ENCODE results near the gene MAP4. TPM values are rescaled to one million over a fixed set of nuclear protein-coding genes. Genes with fewer than 3 reads are reported as not detected.
"Not testable (repeated sequence)": the region's sequence is repeated elsewhere in the genome, so short reads cannot be mapped to it uniquely, and the experiment has no call there.

MAP4 gene
- total RNA-seq, 1 donor from 2014 or later = 319 TPM

DNA sequence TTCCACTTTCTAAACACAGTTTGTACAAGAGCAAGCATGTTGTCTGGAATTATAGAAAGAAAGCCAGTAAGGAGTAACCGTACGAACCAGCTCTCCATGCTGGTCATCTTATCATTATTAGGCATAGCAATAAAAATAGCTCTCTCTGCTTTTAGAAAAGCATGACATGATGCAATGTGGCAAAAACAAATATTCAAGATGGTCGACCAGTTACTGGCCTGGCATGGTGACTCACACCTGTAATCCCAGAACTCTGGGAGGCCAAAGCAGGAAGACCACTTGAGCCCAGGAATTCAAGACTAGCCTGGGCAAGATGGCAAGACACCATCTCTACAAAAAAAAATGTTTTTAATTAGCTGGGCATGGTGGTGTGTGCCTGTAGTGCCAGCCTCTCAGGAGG lies 2.6 kb upstream of the MAP4 start:
- TF ChIP-seq, protein P1, sequence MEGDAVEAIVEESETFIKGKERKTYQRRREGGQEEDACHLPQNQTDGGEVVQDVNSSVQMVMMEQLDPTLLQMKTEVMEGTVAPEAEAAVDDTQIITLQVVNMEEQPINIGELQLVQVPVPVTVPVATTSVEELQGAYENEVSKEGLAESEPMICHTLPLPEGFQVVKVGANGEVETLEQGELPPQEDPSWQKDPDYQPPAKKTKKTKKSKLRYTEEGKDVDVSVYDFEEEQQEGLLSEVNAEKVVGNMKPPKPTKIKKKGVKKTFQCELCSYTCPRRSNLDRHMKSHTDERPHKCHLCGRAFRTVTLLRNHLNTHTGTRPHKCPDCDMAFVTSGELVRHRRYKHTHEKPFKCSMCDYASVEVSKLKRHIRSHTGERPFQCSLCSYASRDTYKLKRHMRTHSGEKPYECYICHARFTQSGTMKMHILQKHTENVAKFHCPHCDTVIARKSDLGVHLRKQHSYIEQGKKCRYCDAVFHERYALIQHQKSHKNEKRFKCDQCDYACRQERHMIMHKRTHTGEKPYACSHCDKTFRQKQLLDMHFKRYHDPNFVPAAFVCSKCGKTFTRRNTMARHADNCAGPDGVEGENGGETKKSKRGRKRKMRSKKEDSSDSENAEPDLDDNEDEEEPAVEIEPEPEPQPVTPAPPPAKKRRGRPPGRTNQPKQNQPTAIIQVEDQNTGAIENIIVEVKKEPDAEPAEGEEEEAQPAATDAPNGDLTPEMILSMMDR (IDR thresholded peaks at IDR 0.05; ENCODE audit: partially characterized antibody, unreplicated experiment) = no peak
- Mint-ChIP-seq H3K4me3 (ENCODE audit: unreplicated experiment) (no peak overlapping the region), H3K4me1 (ENCODE audit: low read depth, unreplicated experiment) (peaks cover 19% of the 10 kb centered on the region), H3K27ac (ENCODE audit: unreplicated experiment) (no peak overlapping the region), H3K36me3 (ENCODE audit: unreplicated experiment) (no peaks in the 10 kb centered on the region), H3K27me3 (ENCODE audit: unreplicated experiment) (no peaks in the 10 kb centered on the region), H3K9me3 (ENCODE audit: unreplicated experiment) (peaks cover 1% of the 10 kb centered on the region)
- no peak for DNase-seq

DNA sequence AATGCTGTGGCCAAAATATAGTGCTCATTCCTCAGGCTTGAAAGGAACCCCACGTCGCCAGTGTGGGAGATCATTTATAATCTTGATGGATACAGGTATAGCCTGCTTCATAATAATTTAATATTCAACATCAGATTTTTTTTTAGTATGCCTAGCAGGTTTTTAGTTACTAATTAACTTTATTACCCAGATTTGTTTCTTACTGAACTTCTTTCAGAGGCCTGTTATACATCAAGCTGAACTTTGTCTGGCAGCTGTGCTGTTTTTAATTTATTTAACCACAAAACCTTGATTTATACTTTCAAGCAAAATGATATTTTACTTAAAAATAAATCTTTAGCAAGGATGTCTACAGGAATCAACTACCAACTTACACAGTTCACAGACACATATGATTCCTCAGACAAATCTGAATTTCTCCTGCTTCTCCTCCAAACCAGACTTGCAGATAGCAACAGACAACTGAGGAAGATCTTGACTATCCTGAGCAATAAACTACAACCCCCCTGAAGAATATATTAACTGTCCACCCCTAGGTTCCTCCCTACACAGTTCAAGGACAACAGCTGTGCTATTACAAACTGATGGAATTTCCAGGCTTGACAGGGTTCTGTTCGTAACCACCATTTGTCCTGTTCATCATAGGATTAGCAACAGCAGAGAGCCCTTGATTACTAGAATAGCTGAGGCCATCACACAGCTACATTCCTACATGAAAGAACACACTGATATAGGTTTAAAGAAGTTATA lies 610 bp downstream of the MAP4 start:
- Mint-ChIP-seq H3K27me3 (ENCODE audit: unreplicated experiment) (no peaks in the 10 kb centered on the region), H3K4me3 (ENCODE audit: unreplicated experiment) (no peak overlapping the region), H3K36me3 (ENCODE audit: unreplicated experiment) (no peaks in the 10 kb centered on the region), H3K27ac (ENCODE audit: unreplicated experiment) (no peak overlapping the region), H3K4me1 (ENCODE audit: low read depth, unreplicated experiment) (peaks cover 6% of the 10 kb centered on the region), H3K9me3 (ENCODE audit: unreplicated experiment) (peaks cover 3% of the 10 kb centered on the region)
- TF ChIP-seq, protein P1 (IDR thresholded peaks at IDR 0.05; ENCODE audit: partially characterized antibody, unreplicated experiment) = no peak
- no peak for DNase-seq

GRCh38 chr3:48014358-48014757 lies 1.9 kb downstream of the MAP4 start:
- Mint-ChIP-seq H3K27ac (ENCODE audit: unreplicated experiment) (no peak overlapping the region), H3K9me3 (ENCODE audit: unreplicated experiment) (peaks cover 3% of the 10 kb centered on the region), H3K36me3 (ENCODE audit: unreplicated experiment) (peaks cover 4% of the 10 kb centered on the region), H3K27me3 (ENCODE audit: unreplicated experiment) (no peaks in the 10 kb centered on the region), H3K4me3 (ENCODE audit: unreplicated experiment) (no peak overlapping the region), H3K4me1 (ENCODE audit: low read depth, unreplicated experiment) (peaks cover 6% of the 10 kb centered on the region)
- TF ChIP-seq, protein P1 (IDR thresholded peaks at IDR 0.05; ENCODE audit: partially characterized antibody, unreplicated experiment) = no peak
- DNase-seq = no peak

DNA sequence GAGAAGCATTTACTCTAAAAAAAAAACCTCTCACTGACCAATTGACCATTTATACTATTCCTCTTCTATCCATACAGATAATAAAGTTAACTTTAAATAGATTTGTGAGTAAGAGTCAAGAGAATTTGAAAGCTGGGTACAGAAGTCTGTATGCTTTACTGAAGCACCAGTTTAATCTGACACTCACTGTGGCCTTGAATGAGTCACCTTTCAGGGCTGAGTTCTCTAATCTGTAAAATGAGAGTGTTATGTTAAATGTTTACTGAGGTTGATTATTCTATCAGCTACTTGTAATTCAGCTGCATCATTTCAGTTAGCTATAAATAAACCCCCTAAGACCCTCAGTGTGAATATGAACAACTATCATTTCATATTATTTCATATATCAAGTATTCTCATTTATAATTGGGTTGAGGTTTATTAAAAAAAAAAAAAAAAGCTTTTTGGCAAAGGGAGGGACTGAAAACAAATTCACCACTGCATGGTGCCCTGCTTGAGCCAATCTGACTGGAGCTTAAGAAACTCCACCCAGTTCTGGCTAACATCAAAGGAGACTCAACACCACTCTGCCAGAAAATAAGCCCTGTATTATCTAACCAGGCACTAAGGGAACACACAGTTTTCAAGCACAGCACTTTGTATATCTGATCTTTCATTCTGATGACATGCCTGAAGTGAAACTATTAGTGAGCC lies 2.8 kb downstream of the MAP4 start:
- no peak for DNase-seq
- no peak overlapping the region for H3K4me3 Mint-ChIP-seq (ENCODE audit: unreplicated experiment)
- peaks cover 4% of the 10 kb centered on the region for H3K36me3 Mint-ChIP-seq (ENCODE audit: unreplicated experiment)
- no peaks in the 10 kb centered on the region for H3K27me3 Mint-ChIP-seq (ENCODE audit: unreplicated experiment)
- TF ChIP-seq, protein P1 (IDR thresholded peaks at IDR 0.05; ENCODE audit: partially characterized antibody, unreplicated experiment) = no peak
- H3K4me1 Mint-ChIP-seq (ENCODE audit: low read depth, unreplicated experiment) = peaks cover 6% of the 10 kb centered on the region
- H3K27ac Mint-ChIP-seq (ENCODE audit: unreplicated experiment) = no peak overlapping the region
- H3K9me3 Mint-ChIP-seq (ENCODE audit: unreplicated experiment) = peaks cover 3% of the 10 kb centered on the region

GRCh38 chr3:48012659-48013058 lies 3.6 kb downstream of the MAP4 start:
- H3K27me3 Mint-ChIP-seq (ENCODE audit: unreplicated experiment) = peaks cover 2% of the 10 kb centered on the region
- H3K4me1 Mint-ChIP-seq (ENCODE audit: low read depth, unreplicated experiment) = peaks cover 6% of the 10 kb centered on the region
- H3K27ac Mint-ChIP-seq (ENCODE audit: unreplicated experiment) = no peak overlapping the region

GRCh38 chr3:48008066-48008465 lies 8.2 kb downstream of the MAP4 start:
- not testable (repeated sequence) for H3K9me3 Mint-ChIP-seq (ENCODE audit: unreplicated experiment); H3K27ac Mint-ChIP-seq (ENCODE audit: unreplicated experiment)

More at GRCh38 chr3:48012659-48013058, 3.6 kb downstream of the MAP4 start:
- Mint-ChIP-seq H3K4me3 (ENCODE audit: unreplicated experiment) (no peak overlapping the region), H3K36me3 (ENCODE audit: unreplicated experiment) (peaks cover 4% of the 10 kb centered on the region), H3K9me3 (ENCODE audit: unreplicated experiment) (peaks cover 3% of the 10 kb centered on the region)
- TF ChIP-seq, protein P1 (IDR thresholded peaks at IDR 0.05; ENCODE audit: partially characterized antibody, unreplicated experiment) = no peak
- no peak for DNase-seq

GRCh38 chr3:48007361-48007760 lies 8.9 kb downstream of the MAP4 start:
- not testable (repeated sequence) for H3K27me3 Mint-ChIP-seq (ENCODE audit: unreplicated experiment); DNase-seq; H3K36me3 Mint-ChIP-seq (ENCODE audit: unreplicated experiment); H3K4me1 Mint-ChIP-seq (ENCODE audit: low read depth, unreplicated experiment); H3K9me3 Mint-ChIP-seq (ENCODE audit: unreplicated experiment); H3K27ac Mint-ChIP-seq (ENCODE audit: unreplicated experiment); H3K4me3 Mint-ChIP-seq (ENCODE audit: unreplicated experiment)

More at GRCh38 chr3:48008066-48008465, 8.2 kb downstream of the MAP4 start:
- DNase-seq; H3K4me1 Mint-ChIP-seq (ENCODE audit: low read depth, unreplicated experiment); H3K27me3 Mint-ChIP-seq (ENCODE audit: unreplicated experiment); H3K4me3 Mint-ChIP-seq (ENCODE audit: unreplicated experiment); H3K36me3 Mint-ChIP-seq (ENCODE audit: unreplicated experiment): not testable (repeated sequence)

All from glutamatergic neuron (in vitro differentiated cells).